Bone marrow (tissue), 2 donors: ENCODE data around the gene AMELY.
"Not testable (repeated sequence)": the region's sequence is repeated elsewhere in the genome, so short reads cannot be mapped to it uniquely, and the experiment has no call there.

Source experiments
- DNase-seq, 2 donors: peaks; one replicate each; lab custom pipeline; 2025; lab: John Stamatoyannopoulos, UW

Gene AMELY, protein sequence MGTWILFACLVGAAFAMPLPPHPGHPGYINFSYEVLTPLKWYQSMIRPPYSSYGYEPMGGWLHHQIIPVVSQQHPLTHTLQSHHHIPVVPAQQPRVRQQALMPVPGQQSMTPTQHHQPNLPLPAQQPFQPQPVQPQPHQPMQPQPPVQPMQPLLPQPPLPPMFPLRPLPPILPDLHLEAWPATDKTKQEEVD

DNA sequence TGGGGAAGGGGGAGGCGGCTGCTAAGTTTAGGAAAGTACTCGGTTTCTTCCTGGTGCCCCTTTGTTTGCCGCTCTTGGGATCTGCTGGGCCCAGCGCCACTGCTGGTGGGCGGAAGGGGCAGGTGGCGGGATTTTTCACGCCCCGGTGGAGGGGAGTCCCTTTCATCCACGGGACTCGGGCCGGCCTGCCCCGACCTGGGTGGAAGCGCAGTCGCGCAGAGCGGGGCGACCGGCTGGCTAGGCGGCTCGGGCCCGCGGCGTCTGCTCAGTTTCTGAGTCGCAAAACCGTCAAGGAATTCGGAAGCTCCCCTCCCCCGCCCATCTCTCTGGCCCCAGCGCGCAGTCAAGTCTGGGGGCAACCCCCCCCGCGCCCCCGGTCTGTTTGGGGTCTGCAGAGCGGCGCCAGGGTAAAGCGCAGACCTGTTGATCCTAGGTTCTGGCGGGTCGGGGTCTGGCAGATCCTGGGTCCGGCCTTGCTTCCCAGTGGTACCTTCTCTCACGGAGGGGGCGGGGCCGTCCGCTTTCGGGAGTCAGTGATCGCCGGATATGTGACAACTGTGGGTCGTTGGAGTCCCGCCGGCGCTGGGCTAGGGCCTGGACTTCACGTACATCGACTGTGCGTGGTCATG is at the start of gene AMELY:
Gene AMELY, minus strand, starts transcription at position 500 of the 629 bp plus-strand sequence. CDS start 39,144 bp downstream, outside the sequence.
- DNase-seq, result no peak

DNA sequence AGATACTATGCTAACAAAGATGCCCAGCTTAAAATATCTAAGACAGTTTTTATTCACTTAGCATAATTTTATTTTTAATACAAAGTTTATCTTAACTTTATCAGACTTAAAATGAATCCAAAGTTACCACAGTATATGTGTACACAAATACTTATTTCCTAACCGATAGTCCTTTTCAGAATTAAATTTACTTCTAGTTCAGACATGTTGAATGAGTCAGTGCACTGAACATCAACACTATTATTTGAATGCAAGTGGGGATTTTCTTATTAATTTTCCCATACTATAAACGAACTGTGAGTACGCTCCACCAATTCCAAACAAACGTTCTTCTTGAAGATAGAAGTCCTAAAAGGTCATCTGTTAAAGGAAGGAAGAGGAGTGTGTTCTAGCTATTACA is 38.4 kb upstream of the AMELY start:
- DNase-seq, result no peak

DNA sequence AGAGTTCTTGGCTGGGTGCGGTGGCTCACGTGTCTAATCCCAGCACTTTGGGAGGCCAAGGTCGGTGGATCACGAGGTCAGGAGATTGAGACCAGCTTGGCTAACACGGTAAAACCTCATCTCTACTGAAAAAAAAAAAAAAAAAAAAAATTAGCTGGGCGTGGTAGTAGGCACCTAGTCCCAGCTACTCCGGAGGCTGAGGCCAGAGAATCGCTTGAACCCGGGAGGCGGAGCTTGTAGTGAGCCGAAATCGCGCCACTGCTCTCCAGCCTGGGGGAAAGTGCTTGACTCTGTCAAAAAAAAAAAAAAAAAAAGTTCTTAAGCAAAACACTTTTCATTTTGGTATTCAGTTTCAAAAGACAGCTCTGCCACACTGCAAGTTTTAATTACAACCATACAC is 36.8 kb upstream of the AMELY start:
- DNase-seq, result no peak

DNA sequence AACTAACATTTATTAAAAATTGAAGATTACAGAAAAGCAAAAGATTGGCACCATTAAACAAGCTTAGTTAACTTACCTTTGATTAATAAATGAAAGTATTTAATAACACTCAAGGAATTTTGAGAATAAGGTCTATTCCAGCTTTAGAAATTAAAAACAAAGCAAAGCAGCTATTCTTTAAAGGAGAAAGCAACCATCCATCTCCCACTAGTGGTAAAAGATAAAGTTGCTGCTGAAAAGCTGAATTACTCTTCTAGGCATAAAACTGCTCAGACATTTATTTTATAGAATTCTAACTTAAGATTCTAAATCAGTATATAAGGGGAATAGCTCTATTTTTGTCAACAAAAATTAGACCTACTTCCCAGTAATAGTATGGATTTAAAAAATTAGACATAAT is 36.1 kb upstream of the AMELY start:
- no peak for DNase-seq

DNA sequence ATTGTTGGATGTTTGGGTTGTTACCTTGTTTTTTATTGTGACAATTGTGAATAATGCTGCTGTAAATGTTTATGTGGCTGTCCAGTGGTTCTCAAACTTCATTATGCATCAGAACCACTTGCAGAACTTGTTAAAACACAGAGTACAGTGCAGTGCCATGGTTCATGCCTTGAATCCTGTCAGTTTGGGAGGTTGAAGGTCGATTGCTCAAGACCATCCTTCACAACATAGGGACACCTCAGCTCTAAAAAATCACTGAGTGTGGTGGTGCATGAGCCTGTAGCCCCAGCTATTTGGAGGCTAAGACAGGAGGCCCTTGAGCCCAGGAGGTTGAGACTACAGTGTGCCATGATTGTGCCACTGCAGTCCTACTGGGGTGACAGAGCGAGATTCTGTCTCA is 23.9 kb upstream of the AMELY start:
- no peak for DNase-seq

DNA sequence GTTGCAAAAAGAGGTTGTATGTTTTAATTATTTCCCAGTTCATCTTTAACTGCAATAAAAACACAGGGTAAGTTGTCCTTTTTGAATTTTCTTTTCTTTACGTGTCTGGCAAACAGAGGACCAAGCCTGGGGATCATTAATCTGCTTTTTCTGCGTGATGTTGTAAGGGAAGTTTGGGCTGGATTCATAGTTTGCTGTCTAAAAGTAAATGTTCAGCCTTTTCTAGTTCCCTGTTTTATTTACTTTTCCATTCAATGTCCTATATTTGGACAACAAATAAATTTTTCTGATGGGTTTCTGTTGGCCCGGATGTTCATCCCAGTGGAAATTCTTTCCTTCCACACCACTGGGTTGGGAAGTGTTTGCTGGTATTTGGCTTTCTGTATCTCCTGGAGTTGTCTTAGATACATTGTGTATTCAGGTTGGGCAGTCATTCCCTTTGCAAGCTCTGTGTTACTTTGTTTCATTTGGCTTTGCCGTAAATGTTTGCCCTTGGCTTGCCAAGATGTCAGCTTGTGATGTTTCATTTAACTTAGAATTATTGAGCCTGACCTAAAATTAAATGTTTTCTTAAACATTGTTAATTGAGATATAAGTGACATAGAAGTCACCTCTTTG is 20.3 kb upstream of the AMELY start:
- no peak for DNase-seq

DNA sequence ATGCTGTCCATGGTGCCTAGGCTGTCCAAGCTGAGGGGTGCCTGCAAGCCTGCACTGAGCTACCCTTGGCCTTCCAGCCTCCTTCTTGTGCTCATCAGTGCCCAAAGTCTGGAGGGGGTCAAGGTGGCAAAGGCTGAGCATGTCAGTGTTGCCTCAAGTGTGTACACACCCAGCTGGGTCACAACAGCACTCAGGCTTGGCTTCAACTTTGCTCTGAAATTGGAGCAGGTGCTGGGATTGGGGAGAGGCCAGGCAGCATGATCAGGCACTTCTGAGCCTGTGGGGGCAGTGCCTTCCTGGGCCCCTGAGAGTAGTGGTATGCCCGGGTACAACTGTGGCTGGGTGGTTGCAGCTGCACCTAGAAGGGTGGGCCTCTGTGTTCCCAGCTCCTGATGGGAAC is 17.7 kb upstream of the AMELY start:
- DNase-seq, result no peak

DNA sequence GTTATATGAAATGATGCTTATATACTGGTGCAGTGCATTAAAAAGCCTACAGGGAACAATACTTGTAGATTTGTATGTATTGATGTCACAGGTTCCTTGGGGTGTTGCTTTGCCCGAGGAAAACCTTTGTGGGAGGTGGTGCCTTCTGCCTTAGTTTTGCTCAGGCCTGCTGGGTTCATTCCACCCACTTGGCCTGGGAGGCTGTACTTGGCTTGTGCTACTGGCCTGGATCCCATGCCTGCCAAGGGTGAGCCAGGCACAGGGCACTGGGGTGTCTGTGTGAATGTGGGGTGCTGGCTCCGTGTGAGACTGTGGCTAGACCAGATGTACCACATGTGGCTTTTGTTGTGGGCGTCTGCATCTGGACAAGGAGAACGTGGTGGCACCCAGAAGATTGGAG is 16.7 kb upstream of the AMELY start:
- DNase-seq, result no peak

DNA sequence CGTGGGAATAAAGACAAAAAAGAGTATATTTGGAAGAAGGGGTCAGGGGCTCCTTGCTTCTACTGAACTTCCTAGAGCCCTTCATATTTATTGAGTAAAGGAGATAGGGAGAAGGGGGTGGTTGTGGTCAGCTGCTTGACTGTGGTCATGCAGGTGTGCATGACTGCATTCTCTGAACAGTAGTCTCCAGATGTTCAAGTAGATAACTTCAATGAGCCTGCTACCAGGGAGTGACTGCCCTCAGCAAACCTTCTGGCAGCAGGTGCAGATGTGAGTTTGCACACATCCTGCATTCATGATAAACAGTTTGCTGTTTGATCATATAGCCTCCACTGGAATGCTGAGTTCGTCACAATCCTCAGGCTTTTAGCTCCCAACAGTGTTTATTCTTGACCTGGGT is 9.5 kb upstream of the AMELY start:
- DNase-seq, result no peak

DNA sequence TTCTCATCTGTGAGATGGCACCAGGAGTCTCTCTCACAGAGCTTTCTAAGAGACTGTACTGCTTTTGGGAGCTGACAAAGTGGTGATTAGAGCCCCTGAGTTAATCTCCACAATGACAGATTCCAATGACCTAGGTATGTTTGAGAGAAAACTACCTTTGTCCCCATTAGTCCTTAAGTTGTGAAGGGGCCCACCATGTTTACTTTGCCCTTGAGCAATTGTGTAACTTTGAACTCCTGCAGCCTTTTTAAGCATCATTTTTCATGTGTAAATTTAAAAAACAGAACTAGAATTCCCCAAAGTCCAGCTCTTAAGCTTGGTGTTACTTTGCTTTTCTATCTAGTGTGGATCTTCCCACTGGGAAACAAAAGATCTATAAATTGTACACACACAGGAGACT is 1.8 kb upstream of the AMELY start:
- no peak for DNase-seq

DNA sequence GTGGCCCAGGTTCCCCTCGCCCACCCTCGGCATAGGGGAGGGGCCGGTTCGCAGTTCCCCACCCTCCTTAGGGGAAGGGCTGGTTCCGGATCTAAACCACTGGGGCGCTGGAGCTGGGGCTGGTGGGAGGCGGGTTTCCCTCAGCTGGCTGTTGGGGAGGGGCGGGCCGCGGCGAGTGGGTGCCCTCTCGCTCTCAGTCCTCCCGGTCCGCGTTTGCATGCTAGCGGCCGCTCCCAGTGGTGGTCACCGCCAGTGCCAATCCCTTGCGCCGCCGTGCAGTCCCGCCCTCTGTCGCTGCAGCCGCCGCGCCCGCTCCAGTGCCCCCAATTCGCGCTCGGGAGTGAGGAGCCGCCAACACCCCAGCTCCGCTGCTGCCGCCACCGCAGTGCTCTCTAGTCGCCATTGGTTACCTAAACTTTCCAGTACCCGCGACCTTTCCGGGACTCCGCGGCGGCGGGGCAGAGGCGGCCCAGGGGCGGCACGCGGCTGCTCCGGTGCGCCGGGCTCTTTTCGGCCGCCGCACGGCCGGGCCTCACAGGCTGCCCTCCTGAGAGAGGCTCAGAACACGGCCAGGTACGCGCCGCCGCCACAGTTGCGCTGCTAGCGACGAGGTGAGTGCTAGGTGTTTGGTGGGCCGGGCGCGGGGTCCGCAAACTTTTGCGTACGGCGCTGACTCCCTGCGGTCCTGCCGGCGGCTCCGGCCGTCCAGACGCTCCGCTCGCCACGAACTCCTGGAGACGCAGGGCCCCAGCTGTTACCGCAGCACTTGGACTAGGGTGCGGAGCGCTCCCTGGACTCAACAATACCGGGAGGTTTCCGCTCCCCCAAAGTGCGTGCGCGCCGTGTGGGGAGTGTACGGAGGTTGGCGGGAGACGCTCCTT is 940 bp downstream of the AMELY start, which contains the start of gene TBL1Y:
Gene TBL1Y, plus strand, starts transcription at position 326 of the 881 bp plus-strand sequence. CDS start 114,388 bp downstream, outside the sequence.
- DNase-seq, result no peak

DNA sequence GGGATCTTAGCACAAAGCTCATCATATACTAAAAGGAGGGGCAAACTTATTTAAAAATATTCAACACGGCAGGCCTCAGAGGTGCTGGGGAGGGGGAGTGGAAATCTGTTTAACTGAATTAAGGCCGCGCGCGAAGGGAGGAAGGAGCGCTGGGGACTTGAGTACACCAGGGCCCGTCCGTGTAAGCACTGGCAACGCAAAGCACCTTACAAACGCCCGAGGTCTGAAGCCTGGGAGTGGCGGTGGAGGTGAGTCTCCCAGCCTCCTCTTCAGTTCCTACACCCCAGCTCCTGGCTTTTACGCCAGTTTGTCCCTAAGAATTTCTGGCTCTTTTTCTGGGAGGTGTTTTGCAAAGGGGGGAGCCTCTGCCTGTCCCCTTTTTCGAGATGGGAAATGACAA is 1.7 kb downstream of the AMELY start:
- no peak for DNase-seq

DNA sequence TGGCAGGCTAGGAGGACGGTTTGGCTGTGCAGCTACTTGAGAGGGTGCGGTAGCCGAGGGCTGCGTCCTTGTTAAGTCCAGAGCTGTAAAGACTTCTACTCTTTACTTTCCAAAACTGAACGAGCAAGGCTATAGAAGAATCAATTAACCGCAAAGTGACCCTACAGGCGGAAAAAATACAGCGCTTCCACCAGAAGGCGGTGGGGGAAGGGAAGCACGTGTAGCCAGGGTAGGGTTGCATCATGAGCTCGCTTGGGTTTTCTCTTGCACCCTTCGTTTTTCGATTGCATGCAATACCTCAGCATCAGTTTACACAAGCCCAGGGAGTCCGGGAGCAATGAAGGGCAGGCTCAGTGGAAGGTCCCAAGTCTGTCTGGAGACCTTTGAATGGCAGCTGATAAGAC is 2.4 kb downstream of the AMELY start:
- DNase-seq, result no peak

DNA sequence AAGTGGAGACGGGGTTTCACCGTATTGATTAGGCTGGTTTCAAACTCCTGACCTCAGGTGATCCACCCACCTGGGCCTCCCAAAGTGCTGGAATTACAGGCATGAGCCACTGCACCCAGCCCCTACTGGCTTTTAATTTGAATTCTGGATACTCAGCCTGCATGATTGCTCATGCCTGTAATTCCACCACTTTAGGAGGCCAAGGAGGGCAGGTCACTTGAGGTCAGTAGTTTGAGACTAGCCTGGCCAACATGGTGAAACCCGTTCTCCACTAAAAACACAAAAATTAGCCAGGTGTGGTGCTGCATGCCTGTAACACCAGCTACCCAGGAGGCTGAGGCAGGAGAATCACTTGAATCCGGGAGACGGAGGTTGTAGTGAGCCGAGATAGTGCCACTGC is 3.5 kb downstream of the AMELY start:
- DNase-seq, result not testable (repeated sequence)

DNA sequence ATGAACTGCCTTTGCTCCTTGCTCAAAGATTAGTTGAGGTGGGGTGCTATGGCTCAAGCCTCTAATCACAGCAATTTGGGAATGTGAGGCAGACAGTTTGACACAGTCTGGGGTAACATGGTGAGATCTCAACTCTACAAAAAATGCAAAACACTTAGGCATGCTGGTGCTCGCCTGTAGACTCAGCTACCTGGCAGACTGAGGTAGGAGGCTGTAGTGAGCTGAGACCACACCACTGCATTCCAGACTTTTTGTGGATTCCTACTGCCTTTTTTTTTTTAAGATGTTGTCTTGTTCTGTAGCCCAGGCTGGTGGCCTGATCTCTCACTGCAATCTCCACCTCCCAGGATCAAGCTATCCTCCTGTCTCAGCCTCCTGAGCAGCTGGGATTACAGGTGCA is 4.0 kb downstream of the AMELY start:
- DNase-seq, result no peak

DNA sequence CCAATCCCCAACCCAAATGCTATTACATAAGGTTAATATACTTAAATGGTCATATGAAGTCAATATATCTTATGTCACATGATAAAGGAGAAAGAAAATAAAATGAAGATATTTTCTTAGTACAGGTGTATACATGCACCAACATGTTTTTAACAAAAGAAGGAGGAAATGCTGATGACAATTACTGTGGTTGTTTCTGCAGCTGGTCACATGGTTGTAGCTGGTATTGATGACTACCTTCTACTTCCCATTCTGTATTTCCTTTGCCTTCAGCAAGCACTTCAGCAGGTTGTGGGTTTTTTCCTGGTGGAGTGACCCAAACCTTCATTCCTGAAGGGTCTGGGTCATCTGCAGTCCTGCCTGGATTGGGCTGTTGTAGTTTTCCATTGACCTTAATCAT is 9.4 kb downstream of the AMELY start:
- DNase-seq, result not testable (repeated sequence)

DNA sequence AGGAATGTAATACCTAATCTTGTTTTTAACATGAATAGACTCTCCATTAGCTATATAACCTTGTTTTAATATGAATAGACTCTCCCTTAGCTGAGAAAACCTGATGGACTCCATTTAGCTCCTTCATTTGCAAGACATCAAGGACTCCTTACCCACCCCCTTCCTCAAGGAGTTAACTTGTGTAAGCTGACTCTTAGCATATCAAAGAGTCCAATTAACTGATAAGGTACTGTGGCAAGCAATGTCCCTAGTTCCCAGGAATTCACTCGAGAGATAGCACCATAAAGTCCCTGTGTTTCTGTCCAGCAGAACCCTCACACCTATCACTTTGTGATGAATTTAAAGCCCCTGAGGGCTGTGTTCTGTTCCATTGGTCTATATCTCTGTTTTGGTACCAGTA is 16.3 kb downstream of the AMELY start:
- no peak for DNase-seq

DNA sequence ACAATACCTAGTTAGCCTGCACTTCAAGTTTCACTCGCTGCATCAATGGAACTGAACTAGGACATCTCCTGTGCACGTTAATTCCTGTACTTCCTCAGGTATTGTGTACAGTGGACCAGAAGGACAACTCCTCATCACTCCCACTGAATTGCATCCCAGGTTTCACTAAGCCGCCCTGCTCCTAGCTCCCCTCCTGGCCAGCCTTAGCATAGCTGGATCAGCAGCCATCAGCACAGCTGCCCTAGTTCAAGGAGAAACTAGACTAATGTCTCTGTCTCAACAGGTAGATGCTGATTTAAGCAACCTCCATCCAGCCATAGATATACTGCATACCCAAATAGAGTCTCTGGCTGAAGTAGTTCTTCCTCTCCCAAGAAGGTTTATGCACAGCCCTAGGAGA is 17.1 kb downstream of the AMELY start:
- no peak for DNase-seq

DNA sequence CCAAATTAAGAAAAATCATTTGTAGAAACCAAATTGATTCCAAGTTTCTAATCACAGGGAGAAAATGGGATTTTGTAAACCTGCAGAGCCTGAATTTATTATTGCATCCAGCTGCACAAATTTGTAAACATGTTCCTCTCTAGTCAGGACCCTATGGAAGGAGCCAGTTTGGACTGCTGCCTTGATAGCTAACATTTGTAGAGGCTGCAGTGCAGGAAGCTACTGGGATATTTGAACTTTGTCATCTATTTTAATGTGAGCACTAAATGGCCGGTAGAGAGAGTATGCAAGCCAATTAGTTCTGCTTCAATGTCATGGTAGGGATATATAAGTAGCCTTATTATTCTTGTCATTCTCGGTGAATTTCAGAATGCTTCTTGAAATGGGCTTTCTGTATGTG is 62.2 kb downstream of the AMELY start:
- no peak for DNase-seq

DNA sequence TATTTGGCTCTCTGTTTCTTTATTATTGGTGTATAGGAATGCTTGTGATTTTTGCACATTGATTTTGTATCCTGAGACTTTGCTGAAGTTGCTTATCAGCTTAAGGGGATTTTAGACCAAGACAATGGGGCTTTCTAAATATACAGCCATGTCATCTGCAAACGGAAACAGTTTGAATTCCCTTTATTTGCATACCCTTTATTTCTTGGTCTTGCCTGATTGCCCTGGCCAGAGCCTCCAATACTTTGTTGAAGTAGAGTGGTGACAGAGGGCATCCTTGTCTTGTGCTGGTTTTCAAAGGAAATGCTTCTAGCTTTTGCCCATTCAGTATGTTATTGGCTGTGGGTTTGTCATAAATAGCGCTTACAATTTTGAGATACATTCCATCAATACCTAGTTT is 68.9 kb downstream of the AMELY start:
- not testable (repeated sequence) for DNase-seq
